GM19397 (cell line): ENCODE results near the gene MAPK13.

Source experiments
- ATAC-seq: cut with Tn5 transposase; IDR thresholded peaks from one replicate; pipeline ENCODE4 v1.9.1; 2021; ENCODE audit warnings: mild to moderate bottlenecking, moderate library complexity; ENCODE audit not compliant: unreplicated experiment

MAPK13 gene

GRCh38 chr6:36142971-36143838 is 12.9 kb downstream of the MAPK13 start:
- ATAC-seq = no peak

GRCh38 chr6:36145495-36145894 is 15.2 kb downstream of the MAPK13 start:
- no peak for ATAC-seq

- no peak for ATAC-seq
Observed at GRCh38 chr6:36147294-36147693, 17.0 kb downstream of the MAPK13 start.

GRCh38 chr6:36149476-36149875 is 19.2 kb downstream of the MAPK13 start:
- no peak for ATAC-seq

DNA sequence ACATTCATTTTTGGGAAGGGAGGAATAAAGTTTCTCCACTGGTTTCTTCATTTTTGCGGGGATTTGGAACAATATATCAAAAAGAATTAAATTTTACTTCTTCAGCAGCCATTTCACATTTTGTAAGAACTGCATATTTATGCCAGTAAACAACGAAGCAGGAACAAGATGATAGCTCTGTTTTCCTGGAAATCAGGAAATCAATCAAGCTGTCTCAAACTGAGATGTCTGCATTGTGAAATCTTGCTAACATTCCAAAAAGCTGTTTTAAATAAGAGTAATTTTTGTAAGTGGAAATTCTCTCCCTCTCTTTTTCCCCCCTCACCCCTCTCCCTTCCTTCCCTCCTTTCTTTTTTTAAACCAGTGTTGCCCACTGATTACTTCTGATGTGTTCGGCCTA is 20.0 kb downstream of the MAPK13 start:
- ATAC-seq = no peak

GRCh38 chr6:36154286-36154685 is 24.0 kb downstream of the MAPK13 start:
- ATAC-seq = no peak

GRCh38 chr6:36155662-36156061 is 25.3 kb downstream of the MAPK13 start:
- ATAC-seq = no peak

DNA sequence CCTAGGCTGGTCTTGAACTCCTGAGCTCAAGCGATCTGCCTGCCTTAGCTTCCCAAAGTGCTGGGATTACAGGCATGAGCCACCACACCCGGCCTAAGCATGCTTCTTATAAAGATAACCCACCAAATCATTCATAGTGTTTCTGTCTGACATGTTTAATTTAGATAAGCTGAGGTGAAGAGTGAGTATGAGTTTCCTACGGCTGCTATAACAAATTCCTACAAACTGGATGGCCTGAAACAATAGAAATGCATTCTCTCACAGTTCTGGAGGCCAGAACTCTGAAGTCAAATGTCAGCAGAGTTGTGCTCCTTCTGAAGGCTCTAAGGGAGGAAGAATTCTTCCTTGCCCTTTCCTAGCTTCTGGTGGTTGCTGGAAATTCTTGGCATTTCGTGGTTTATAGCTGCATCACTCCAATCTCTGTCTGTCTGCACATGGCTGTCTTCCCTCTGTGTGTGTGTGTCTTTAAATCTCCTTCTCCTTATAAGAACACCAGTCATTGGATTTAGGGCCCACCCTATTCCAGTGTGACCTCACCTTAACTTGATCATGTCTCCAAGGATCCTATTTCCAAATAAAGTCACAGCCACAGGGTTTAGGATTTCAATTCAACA is 29.9 kb downstream of the MAPK13 start:
- no peak for ATAC-seq

DNA sequence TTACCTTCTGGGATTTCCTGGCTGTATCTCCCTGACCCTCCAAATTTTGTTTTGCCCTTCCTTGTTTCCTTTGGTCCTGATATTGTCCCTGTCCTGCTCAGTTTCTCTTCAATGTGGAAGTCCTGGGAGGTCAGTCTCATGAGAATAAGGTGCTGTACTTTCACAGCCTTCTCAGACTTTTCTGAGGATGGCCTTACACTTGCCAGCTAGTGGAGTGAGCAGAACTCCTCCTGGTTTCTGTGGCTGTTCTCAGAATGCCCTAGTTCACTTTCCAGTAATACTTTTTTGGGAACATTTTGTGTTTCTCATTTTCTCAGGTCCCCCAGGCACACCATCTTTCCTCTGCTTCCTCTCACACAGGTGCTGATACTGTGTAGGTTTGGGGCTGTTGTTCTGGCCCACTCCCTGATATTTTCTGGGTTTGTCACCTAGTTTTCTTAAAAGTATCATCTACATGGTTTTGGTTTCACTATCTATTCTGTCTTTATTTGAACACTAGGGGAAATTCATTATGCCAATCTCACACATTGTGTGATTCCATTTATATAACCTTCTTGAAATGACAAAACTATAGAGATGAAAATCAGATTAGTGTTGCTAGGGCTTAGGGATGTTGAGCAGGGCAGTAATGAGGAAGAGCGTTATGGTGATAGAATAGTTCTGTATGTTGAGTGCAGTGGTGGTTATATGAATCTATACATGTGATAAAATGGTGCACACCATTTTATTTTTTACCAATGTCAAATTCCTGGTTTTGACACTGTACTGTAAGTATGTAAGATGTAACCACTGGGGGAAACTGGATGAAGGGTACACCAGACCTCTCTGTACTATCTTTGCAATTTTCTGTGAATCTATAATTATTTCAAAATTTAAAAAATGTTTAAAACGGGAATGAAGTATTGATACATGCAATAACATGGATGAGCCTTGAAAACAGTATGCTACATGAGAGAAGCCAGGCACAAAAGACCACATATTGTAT is 39.0 kb downstream of the MAPK13 start:
- no peak for ATAC-seq

DNA sequence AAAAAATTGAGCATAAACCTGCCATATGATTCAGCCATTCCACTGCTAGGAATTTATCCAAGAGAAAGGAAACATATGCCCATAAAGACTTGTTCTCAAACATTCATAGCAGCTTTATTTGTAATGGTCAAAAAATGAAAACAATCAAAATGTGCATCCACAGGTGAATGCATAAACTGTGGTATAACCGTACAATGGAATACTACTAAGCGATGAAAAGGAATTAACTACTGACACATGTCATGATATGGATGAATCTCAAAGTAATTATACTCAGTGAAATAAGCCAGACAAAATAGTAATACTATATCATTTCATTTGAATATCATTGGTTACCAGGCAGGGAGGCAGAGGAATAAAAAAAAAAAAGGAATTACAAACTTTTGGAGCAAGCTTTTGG is 40.4 kb downstream of the MAPK13 start:
- no peak for ATAC-seq

DNA sequence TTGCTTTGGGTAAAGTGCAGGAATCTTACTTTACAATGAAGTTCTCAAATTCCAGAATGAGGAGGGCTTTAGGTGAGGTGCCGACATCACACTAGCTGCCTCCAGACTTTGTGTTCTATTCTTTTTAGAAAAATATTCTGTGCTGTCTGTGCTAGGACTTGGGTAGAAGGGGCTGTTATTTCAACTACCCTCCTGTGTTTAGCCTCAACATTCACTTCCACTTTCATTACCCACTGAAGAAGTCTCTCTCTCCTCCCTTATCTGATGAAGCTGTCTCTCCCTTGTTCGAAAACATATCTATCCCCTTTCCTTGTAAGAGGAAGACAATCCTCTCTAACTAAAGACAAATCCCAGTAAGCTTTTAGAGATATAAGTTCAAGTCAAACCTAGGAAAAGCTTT is 41.3 kb downstream of the MAPK13 start:
- no peak for ATAC-seq

- ATAC-seq = no peak
Observed at GRCh38 chr6:36177166-36177565, 46.9 kb downstream of the MAPK13 start.

GRCh38 chr6:36178544-36178943 is 48.2 kb downstream of the MAPK13 start:
- ATAC-seq = no peak

DNA sequence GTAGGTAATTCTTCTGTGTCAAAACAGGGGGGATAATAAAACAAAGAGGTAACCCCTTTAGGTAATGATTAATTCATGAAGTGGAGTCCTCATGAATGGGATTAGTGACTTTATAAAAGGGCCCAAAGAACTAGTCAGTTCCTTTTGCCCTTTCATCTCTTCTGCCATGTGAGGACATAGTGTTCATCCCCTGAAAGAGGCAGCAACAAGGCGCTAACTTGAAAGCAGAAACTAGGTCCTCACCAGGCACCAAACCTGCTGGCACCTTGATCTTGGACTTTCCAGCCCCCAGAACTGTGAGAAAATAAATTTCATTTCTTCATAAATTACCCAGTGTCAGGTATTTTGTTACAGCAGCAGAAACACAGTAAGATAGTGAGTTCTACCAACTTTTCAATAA is 49.8 kb downstream of the MAPK13 start:
- ATAC-seq = no peak

DNA sequence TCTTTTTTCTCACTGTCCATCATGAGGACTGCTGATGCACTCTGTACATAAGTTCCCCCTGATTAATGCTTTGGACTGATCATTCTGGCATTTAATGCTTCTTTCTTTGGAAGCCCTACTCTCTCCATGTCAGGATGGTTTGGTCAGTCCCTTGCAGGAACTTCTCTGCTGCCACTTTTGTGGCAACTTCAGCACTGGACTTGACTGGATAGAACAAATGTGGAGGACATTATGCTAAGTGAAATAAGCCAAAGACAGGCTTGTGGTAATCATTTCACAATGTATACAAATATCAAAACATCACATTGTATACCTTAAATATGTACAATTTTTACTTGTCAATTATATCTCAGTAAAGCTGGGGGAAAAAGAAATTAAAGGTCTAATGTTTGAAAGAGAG is 54.0 kb downstream of the MAPK13 start:
- no peak for ATAC-seq

DNA sequence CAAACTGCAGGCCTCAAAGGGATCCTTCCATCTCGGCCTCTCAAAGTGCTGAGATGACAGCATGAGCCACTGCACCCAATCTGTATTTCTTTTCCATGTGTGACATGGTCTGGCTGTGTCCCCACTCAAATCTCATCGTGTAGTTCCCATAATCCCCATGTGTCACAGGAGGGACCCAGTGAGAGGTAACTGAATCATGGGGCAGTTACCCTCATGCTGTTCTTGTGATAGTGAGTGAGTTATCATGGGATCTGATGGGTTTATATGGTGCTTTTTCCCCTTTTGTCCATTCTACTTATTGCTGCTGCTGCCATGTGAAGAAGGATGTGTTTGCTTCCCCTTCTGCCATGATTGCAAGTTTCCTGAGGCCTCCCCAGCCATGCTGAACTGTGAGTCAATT is 55.9 kb downstream of the MAPK13 start:
- no peak for ATAC-seq

- no peak for ATAC-seq
Observed at GRCh38 chr6:36187446-36187845, 57.1 kb downstream of the MAPK13 start.
